ENCODE measurements around the gene CTRL. TPM values are rescaled to one million over a fixed set of nuclear protein-coding genes. Genes with fewer than 3 reads are reported as not detected.

CTRL gene
- total and polyA plus RNA-seq, 4 donors: 0.09 to 5.0 (median 0.30) TPM

GRCh38 chr16:67946966-67947558 lies 15.4 kb upstream of the CTRL start:
- no peak overlapping the region for H3K27ac ChIP-seq (ENCODE audit: low read depth in 1 of 2, low read length in 2 of 2)
- no peak for DNase-seq (ENCODE audit: low spot score)
- H3K27me3 ChIP-seq (ENCODE audit: control insufficient read depth in 4 of 4, insufficient read depth in 4 of 4, low read length in 3 of 4): no peaks in the 10 kb centered on the region
- H3K36me3 ChIP-seq (ENCODE audit: control insufficient read depth in 4 of 4, insufficient read depth in 3 of 4, low read depth in 1 of 4, low read length in 3 of 4): peaks cover 15 to 64% (median 24%) of the 10 kb centered on the region in 4 donors
- 95% methylated on average over 28 of the region's 28 CpGs for WGBS
- peaks cover 9 to 40% (median 28%) of the 10 kb centered on the region in 4 donors for H3K4me1 ChIP-seq (ENCODE audit: control insufficient read depth in 4 of 4, insufficient read depth in 4 of 4, low read length in 3 of 4)
- TF ChIP-seq TAF1 (conservative IDR thresholded peaks at IDR 0.05): no peak
- TF ChIP-seq, protein P1, sequence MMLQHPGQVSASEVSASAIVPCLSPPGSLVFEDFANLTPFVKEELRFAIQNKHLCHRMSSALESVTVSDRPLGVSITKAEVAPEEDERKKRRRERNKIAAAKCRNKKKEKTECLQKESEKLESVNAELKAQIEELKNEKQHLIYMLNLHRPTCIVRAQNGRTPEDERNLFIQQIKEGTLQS (IDR thresholded peaks at IDR 0.05): no peak
- no peak for TF ChIP-seq HNF4A (conservative IDR thresholded peaks at IDR 0.05)
- TF ChIP-seq RAD21 (IDR thresholded peaks at IDR 0.05): no peak
- TF ChIP-seq ZBTB33 (IDR thresholded peaks at IDR 0.05): no peak
- no peak for TF ChIP-seq GABPA (IDR thresholded peaks at IDR 0.05 in 1 of 2, conservative IDR thresholded peaks at IDR 0.05 in 1 of 2)
- no peak overlapping the region for H3K9ac ChIP-seq (ENCODE audit: low read depth in 1 of 2, low read length in 2 of 2)
- no peaks in the 10 kb centered on the region for H3K9me3 ChIP-seq (ENCODE audit: control insufficient read depth in 4 of 4, low read length in 3 of 4)
- no peak overlapping the region for H3K4me3 ChIP-seq (ENCODE audit: low read depth in 1 of 3, low read length in 3 of 3)

DNA sequence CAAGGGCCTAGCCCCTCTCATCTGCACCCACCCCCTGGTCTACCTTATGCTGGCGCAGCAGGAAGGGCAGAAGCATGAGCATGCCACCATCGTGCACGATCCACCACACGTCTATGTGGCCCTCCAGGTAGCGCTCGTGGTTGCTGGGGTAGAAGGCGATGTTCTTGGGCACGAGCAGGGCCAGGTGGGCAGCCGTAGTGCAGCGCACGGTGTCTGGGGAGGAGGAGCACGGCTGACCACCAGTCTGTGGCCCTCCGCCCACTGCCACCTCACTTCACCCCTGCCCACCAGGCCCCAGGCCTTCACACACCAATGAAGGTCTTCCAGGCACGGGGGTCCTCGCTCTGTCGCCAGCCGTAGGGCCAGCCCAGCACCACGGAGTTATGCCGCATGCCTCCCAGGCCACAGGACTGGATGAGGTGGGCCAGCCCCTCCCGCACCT lies 14.5 kb upstream of the CTRL start:
- Histone ChIP-seq H3K36me3 (ENCODE audit: control insufficient read depth in 4 of 4, insufficient read depth in 3 of 4, low read depth in 1 of 4, low read length in 3 of 4) (peaks cover 12 to 56% (median 23%) of the 10 kb centered on the region in 4 donors), H3K4me3 (ENCODE audit: low read depth in 1 of 3, low read length in 3 of 3) (no peak overlapping the region), H3K27me3 (ENCODE audit: control insufficient read depth in 4 of 4, insufficient read depth in 4 of 4, low read length in 3 of 4) (no peaks in the 10 kb centered on the region), H3K27ac (ENCODE audit: low read depth in 1 of 2, low read length in 2 of 2) (no peak overlapping the region), H3K4me1 (ENCODE audit: control insufficient read depth in 4 of 4, insufficient read depth in 4 of 4, low read length in 3 of 4) (peaks cover 9 to 40% (median 26%) of the 10 kb centered on the region in 4 donors), H3K9ac (ENCODE audit: low read depth in 1 of 2, low read length in 2 of 2) (no peak overlapping the region), H3K9me3 (ENCODE audit: control insufficient read depth in 4 of 4, low read length in 3 of 4) (no peaks in the 10 kb centered on the region)
- TF ChIP-seq, protein P2, sequence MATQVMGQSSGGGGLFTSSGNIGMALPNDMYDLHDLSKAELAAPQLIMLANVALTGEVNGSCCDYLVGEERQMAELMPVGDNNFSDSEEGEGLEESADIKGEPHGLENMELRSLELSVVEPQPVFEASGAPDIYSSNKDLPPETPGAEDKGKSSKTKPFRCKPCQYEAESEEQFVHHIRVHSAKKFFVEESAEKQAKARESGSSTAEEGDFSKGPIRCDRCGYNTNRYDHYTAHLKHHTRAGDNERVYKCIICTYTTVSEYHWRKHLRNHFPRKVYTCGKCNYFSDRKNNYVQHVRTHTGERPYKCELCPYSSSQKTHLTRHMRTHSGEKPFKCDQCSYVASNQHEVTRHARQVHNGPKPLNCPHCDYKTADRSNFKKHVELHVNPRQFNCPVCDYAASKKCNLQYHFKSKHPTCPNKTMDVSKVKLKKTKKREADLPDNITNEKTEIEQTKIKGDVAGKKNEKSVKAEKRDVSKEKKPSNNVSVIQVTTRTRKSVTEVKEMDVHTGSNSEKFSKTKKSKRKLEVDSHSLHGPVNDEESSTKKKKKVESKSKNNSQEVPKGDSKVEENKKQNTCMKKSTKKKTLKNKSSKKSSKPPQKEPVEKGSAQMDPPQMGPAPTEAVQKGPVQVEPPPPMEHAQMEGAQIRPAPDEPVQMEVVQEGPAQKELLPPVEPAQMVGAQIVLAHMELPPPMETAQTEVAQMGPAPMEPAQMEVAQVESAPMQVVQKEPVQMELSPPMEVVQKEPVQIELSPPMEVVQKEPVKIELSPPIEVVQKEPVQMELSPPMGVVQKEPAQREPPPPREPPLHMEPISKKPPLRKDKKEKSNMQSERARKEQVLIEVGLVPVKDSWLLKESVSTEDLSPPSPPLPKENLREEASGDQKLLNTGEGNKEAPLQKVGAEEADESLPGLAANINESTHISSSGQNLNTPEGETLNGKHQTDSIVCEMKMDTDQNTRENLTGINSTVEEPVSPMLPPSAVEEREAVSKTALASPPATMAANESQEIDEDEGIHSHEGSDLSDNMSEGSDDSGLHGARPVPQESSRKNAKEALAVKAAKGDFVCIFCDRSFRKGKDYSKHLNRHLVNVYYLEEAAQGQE (IDR thresholded peaks at IDR 0.05): no peak
- no peak for TF ChIP-seq RAD21 (IDR thresholded peaks at IDR 0.05)
- TF ChIP-seq FOXA1 (IDR thresholded peaks at IDR 0.05): no peak
- no peak for TF ChIP-seq EGR1 (IDR thresholded peaks at IDR 0.05; ENCODE audit: low read depth in 2 of 2)
- TF ChIP-seq YY1 (IDR thresholded peaks at IDR 0.05): no peak
- no peak for TF ChIP-seq SP1 (IDR thresholded peaks at IDR 0.05)
- no peak for TF ChIP-seq MAX (IDR thresholded peaks at IDR 0.05)
- no peak for TF ChIP-seq GABPA (IDR thresholded peaks at IDR 0.05 in 1 of 2, conservative IDR thresholded peaks at IDR 0.05 in 1 of 2)
- no peak for TF ChIP-seq ZBTB33 (IDR thresholded peaks at IDR 0.05)
- TF ChIP-seq, protein P1 (IDR thresholded peaks at IDR 0.05): no peak
- TF ChIP-seq, protein P3, sequence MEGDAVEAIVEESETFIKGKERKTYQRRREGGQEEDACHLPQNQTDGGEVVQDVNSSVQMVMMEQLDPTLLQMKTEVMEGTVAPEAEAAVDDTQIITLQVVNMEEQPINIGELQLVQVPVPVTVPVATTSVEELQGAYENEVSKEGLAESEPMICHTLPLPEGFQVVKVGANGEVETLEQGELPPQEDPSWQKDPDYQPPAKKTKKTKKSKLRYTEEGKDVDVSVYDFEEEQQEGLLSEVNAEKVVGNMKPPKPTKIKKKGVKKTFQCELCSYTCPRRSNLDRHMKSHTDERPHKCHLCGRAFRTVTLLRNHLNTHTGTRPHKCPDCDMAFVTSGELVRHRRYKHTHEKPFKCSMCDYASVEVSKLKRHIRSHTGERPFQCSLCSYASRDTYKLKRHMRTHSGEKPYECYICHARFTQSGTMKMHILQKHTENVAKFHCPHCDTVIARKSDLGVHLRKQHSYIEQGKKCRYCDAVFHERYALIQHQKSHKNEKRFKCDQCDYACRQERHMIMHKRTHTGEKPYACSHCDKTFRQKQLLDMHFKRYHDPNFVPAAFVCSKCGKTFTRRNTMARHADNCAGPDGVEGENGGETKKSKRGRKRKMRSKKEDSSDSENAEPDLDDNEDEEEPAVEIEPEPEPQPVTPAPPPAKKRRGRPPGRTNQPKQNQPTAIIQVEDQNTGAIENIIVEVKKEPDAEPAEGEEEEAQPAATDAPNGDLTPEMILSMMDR (IDR thresholded peaks at IDR 0.05; ENCODE audit: low read depth, low read length, missing input control): no peak
- TF ChIP-seq NR2F2 (IDR thresholded peaks at IDR 0.05): no peak
- TF ChIP-seq RXRA (IDR thresholded peaks at IDR 0.05): no peak
- no peak for TF ChIP-seq JUND (IDR thresholded peaks at IDR 0.05)
- no peak for TF ChIP-seq HNF4A (conservative IDR thresholded peaks at IDR 0.05)
- TF ChIP-seq HNF4G (IDR thresholded peaks at IDR 0.05): no peak
- no peak for TF ChIP-seq TAF1 (conservative IDR thresholded peaks at IDR 0.05)
- no peak for TF ChIP-seq FOXA2 (IDR thresholded peaks at IDR 0.05)
- DNase-seq (ENCODE audit: low spot score): no peak
- 98% methylated on average over 20 of the region's 20 CpGs for WGBS
